ENCODE measurements around the gene ITPR2.

Gene ITPR2

DNA sequence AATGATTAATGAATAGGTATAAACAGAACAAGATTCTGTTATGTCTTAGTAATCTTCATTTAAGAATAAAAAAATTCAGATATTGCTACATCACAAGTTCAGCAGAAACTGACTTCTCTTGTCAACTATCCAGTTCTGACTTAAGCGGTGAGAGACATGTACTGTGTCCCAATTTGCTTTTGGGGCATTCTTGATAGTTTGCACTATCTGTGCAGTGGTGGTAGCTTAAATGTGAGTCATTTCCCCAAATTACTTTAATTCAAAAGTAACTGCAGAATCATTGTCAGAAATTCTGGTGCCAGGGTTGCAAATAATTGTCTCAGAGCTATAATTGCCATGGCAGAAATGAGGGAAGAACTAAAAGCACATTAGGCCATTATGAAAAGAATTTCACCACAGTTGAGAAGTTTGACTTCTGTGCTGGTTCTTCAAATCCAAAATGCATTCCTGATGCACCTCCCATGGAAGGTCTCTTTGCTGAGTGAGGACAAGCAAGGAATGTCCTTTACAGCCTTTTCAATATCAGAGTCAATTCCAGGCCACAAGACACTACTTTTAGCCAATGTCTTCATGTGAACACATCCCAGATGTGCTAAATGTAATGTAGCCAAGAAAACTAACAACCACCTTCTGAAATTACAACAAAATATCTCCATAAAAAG is 332.9 kb downstream of the ITPR2 start:
- no peak for DNase-seq (ENCODE audit: extremely low read depth, low read depth)
- TF ChIP-seq, protein P1, sequence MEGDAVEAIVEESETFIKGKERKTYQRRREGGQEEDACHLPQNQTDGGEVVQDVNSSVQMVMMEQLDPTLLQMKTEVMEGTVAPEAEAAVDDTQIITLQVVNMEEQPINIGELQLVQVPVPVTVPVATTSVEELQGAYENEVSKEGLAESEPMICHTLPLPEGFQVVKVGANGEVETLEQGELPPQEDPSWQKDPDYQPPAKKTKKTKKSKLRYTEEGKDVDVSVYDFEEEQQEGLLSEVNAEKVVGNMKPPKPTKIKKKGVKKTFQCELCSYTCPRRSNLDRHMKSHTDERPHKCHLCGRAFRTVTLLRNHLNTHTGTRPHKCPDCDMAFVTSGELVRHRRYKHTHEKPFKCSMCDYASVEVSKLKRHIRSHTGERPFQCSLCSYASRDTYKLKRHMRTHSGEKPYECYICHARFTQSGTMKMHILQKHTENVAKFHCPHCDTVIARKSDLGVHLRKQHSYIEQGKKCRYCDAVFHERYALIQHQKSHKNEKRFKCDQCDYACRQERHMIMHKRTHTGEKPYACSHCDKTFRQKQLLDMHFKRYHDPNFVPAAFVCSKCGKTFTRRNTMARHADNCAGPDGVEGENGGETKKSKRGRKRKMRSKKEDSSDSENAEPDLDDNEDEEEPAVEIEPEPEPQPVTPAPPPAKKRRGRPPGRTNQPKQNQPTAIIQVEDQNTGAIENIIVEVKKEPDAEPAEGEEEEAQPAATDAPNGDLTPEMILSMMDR (IDR thresholded peaks at IDR 0.05; ENCODE audit: low read depth, low read length), result no peak

DNA sequence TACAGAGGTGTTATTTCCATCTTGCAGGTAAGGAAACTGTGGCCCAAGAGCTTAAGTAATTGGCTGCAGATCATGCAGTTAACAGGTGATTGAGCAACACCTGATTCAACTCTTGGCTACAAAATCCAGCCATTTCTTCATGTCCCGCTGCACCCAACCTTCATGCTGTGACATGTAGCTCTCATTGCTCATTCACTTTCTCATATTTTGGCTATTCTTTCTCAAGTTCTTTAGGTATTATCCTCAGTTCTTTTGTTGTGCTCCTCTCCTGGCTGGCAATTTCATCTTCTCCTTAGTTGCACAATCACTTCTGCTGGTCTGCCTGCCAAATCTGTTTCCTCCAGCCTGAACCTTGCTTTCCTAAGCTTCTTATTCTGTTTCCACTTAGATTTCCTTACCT is 336.8 kb downstream of the ITPR2 start:
- TF ChIP-seq, protein P1 (IDR thresholded peaks at IDR 0.05; ENCODE audit: low read depth, low read length), result no peak
- DNase-seq (ENCODE audit: extremely low read depth, low read depth), result no peak

DNA sequence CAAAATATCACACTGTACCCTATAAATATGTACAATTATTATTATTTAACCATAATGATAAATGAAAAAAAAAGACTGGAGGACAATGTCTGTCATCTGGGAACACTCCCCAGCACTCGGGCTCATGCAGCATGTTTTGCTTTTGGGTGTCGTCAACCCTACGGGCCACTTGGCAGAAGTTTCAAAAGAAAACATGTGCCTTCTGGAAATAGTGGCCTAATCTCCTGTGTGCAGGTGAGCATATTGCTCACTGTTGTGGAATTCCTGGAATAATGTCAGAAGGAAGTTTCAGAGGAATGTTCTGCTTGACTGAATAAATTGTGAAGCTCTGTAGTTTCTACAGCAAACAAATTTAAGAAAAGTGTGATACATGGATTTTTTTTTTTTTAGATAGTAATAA is 339.3 kb downstream of the ITPR2 start:
- no peak for DNase-seq (ENCODE audit: extremely low read depth, low read depth)
- TF ChIP-seq, protein P1 (IDR thresholded peaks at IDR 0.05; ENCODE audit: low read depth, low read length), result no peak

DNA sequence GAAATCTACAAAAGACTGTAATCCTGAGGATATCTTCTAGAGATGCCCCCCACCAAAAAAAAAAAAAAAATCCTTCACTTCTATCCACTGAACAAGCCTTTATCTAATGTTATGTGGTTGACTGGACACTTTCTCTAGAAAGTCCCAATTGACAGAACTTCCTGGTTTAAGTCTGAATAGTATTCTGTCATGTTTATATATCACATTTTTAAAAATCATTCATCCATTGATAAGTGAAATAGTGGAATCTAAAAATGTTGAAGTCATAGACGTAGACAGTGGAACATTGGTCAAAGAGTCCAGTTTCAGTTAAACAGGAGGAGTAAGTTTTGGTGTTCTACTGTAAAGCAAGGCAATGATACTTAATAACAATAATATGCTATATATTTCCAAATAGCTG is 340.6 kb downstream of the ITPR2 start:
- TF ChIP-seq, protein P1 (IDR thresholded peaks at IDR 0.05; ENCODE audit: low read depth, low read length), result no peak
- DNase-seq (ENCODE audit: extremely low read depth, low read depth), result no peak

DNA sequence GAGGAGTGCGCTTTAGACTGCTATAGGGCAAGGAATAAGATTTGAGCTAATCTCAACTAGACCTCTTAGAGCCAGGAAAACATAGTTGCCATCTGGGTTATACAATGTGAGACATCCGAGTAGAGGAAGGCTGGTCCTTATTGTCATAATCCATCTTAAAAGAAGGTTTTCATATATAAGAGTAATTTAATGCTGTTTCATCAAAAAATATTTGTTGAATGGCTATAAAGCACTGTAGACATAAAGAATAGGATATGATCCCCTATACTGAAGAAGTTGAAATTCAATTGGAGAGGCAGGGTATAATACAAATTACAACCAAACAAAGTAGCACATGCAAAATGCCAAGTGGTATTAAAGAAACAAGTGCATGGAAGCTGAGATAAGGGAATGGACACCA is 343.1 kb downstream of the ITPR2 start:
- no peak for DNase-seq (ENCODE audit: extremely low read depth, low read depth)
- TF ChIP-seq, protein P1 (IDR thresholded peaks at IDR 0.05; ENCODE audit: low read depth, low read length), result no peak

DNA sequence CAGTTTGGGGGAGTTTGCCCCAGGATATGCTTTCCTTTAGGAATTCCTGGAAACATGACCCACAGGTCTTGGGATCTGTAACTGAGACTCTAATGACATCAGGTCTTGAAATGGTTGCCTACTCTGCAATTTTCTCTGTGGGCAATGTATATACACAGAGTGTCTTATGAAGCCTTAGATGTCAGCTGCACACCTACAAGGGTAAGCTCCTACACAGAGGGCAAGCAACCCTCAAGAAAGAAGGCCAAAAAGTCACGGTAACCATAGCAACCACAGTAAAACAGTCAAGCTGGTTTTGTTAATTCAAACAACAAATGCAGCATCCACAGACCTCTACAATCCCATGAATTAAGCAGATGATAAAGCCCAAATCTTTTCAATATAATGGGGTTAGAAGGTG is 344.6 kb downstream of the ITPR2 start:
- TF ChIP-seq, protein P1 (IDR thresholded peaks at IDR 0.05; ENCODE audit: low read depth, low read length), result no peak
- no peak for DNase-seq (ENCODE audit: extremely low read depth, low read depth)

DNA sequence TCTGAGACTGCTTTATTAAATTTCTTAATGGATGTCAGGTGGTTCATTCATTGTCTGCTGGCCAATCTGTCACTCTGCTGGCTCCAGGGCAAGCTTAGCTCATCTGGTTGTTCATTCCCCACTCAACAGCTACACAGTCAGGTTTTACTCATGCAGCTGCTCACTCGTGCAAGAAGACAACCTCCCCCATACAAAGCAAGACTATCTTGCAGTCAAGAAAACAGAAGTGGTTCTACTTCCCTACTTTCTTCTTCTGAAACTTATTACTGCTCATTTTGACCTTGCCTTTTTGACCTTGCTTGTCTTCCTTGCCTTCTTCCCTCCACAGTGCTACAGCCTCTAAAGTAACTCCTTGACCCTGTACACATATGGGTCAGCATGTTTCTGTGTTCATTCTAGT is 359.7 kb downstream of the ITPR2 start:
- TF ChIP-seq, protein P1 (IDR thresholded peaks at IDR 0.05; ENCODE audit: low read depth, low read length), result no peak
- no peak for DNase-seq (ENCODE audit: extremely low read depth, low read depth)
